GM23338 (cell line): ENCODE results near the gene CLPTM1L. TPM values are rescaled to one million over a fixed set of nuclear protein-coding genes. Genes with fewer than 3 reads are reported as not detected.

Source experiments
- ATAC-seq: fragments of 200-7000 bp; cut with Tn5 transposase; 3 replicates; pipeline ENCODE4 v1.9.1; 2020
- DNase-seq: peaks from one replicate; pipeline ENCODE4 v3.0.0-alpha.2; 2015; ENCODE audit warnings: low spot score
- H2AFZ ChIP-seq: fragments of 200-600 bp; sonication (generic); 2 replicates; pipeline ENCODE4 v1.8.0; 2016; ENCODE audit warnings: antibody characterized with exemption, mild to moderate bottlenecking, moderate library complexity
- H3F3A ChIP-seq: fragments of 200-600 bp; sonication (generic); replicated peaks from 2 replicates; pipeline ENCODE4 v1.8.0; 2017; ENCODE audit warnings: antibody characterized with exemption, mixed run types, low read depth
- H3K27ac ChIP-seq: fragments of 200-600 bp; sonication (generic); 2 replicates; pipeline ENCODE4 v1.6.1; 2016; ENCODE audit warnings: low read depth
- H3K27me3 ChIP-seq: fragments of 200-600 bp; sonication (generic); 2 replicates; pipeline ENCODE4 v1.8.0; 2016; ENCODE audit warnings: mild to moderate bottlenecking, mixed run types, moderate library complexity; ENCODE audit not compliant: insufficient read depth
- H3K36me3 ChIP-seq: fragments of 200-600 bp; sonication (generic); 2 replicates; pipeline ENCODE4 v1.8.0; 2016; ENCODE audit warnings: mild to moderate bottlenecking; ENCODE audit not compliant: insufficient read depth
- H3K4me1 ChIP-seq: fragments of 200-600 bp; sonication (generic); 2 replicates; pipeline ENCODE4 v1.8.0; 2016; ENCODE audit warnings: mild to moderate bottlenecking, moderate library complexity; ENCODE audit not compliant: insufficient read depth
- H3K4me2 ChIP-seq: fragments of 200-600 bp; sonication (generic); 2 replicates; pipeline ENCODE4 v1.7.1; 2017; ENCODE audit warnings: mixed run types
- H3K4me3 ChIP-seq: fragments of 200-600 bp; sonication (generic); 2 replicates; pipeline ENCODE4 v1.6.1; 2016; ENCODE audit warnings: mixed run types
- H3K79me2 ChIP-seq: fragments of 200-600 bp; sonication (generic); replicated peaks from 2 replicates; pipeline ENCODE4 v1.8.0; 2017; ENCODE audit warnings: mild to moderate bottlenecking; ENCODE audit not compliant: insufficient read depth
- H3K9me2 ChIP-seq: fragments of 200-600 bp; sonication (generic); 2 replicates; pipeline ENCODE4 v1.8.0; 2017; ENCODE audit not compliant: insufficient read depth
- H4K20me1 ChIP-seq: fragments of 200-600 bp; sonication (generic); replicated peaks from 2 replicates; pipeline ENCODE4 v1.8.0; 2017; ENCODE audit warnings: mild to moderate bottlenecking; ENCODE audit not compliant: insufficient read depth
- H3K27ac Mint-ChIP-seq: 2 replicates; pipeline ENCODE4 v1.8.0; 2020; ENCODE audit warnings: inconsistent platforms, mild to moderate bottlenecking, moderate library complexity, mixed read lengths
- H3K27me3 Mint-ChIP-seq: 3 replicates; pipeline ENCODE4 v1.8.0; 2022; ENCODE audit warnings: low read depth, mild to moderate bottlenecking, moderate library complexity, mixed read lengths, inconsistent platforms; ENCODE audit not compliant: insufficient read depth, poor library complexity
- H3K36me3 Mint-ChIP-seq: 3 replicates; pipeline ENCODE4 v1.8.0; 2021; ENCODE audit warnings: low read depth, mild to moderate bottlenecking, inconsistent platforms, moderate library complexity, mixed read lengths
- H3K4me1 Mint-ChIP-seq: 3 replicates; pipeline ENCODE4 v1.8.0; 2020; ENCODE audit warnings: mild to moderate bottlenecking, inconsistent platforms, mixed read lengths
- H3K4me3 Mint-ChIP-seq: 3 replicates; pipeline ENCODE4 v1.8.0; 2021; ENCODE audit warnings: moderate library complexity, mild to moderate bottlenecking, inconsistent platforms, mixed read lengths
- H3K9me3 Mint-ChIP-seq: 3 replicates; pipeline ENCODE4 v1.8.0; 2020; ENCODE audit warnings: moderate library complexity, mild to moderate bottlenecking, inconsistent platforms, mixed read lengths
- CREB1 ChIP-seq: fragments of 250-450 bp; sonication (Bioruptor Pico); IDR thresholded peaks from 2 replicates; pipeline ENCODE4 v1.5.0; 2020; ENCODE audit warnings: low read depth, mild to moderate bottlenecking, moderate library complexity
- EZH2 ChIP-seq: fragments of 200-600 bp; sonication (generic); IDR thresholded peaks from one replicate; pipeline ENCODE4 v1.8.0; 2017; ENCODE audit warnings: antibody characterized with exemption, mild to moderate bottlenecking, low read depth; ENCODE audit not compliant: unreplicated experiment
- EZH2phosphoT487 ChIP-seq: fragments of 200-600 bp; sonication (generic); IDR thresholded peaks from one replicate; pipeline ENCODE4 v1.8.1; 2018; ENCODE audit warnings: antibody characterized with exemption; ENCODE audit not compliant: unreplicated experiment
- JUNB ChIP-seq: IDR thresholded peaks from one replicate; pipeline ENCODE4 v1.6.1; 2016; ENCODE audit warnings: antibody characterized with exemption; ENCODE audit not compliant: unreplicated experiment
- NANOG ChIP-seq: IDR thresholded peaks from 2 replicates; pipeline ENCODE4 v1.6.1; 2016; ENCODE audit warnings: antibody characterized with exemption, borderline replicate concordance
- POLR2AphosphoS5 ChIP-seq: IDR thresholded peaks from 2 replicates; pipeline ENCODE4 v1.6.1; 2016; ENCODE audit warnings: antibody characterized with exemption, low read depth
- REST ChIP-seq: IDR thresholded peaks from one replicate; pipeline ENCODE4 v1.6.1; 2018; ENCODE audit warnings: antibody characterized with exemption; ENCODE audit not compliant: unreplicated experiment
- STAT1 ChIP-seq: IDR thresholded peaks from one replicate; pipeline ENCODE4 v1.6.1; 2016; ENCODE audit warnings: antibody characterized with exemption; ENCODE audit not compliant: unreplicated experiment
- ZNF114 ChIP-seq: fragments of 250-450 bp; sonication (Bioruptor Pico); IDR thresholded peaks from 2 replicates; pipeline ENCODE4 v1.5.0; 2020; ENCODE audit warnings: mild to moderate bottlenecking, moderate library complexity
- ZNF331 ChIP-seq: fragments of 250-450 bp; sonication (Bioruptor Pico); IDR thresholded peaks from 2 replicates; pipeline ENCODE4 v1.5.0; 2020; ENCODE audit warnings: low read depth, mild to moderate bottlenecking, moderate library complexity
- ZNF462 ChIP-seq: fragments of 250-450 bp; sonication (Bioruptor Pico); IDR thresholded peaks from 2 replicates; pipeline ENCODE4 v1.5.0; 2020; ENCODE audit warnings: mild to moderate bottlenecking, moderate library complexity
- polyA plus RNA-seq: library from polyadenylated mRNA; unstranded; fragments of >200 nt; fragmentation: Nextera tagmentation; extraction: Ambion mirVana; gene quantifications from 2 replicates; pipeline ENCODE4 v1.2.1, GENCODE V29; 2016
- total RNA-seq: library from RNA; depleted of rRNA; stranded (reverse); fragments of >200 nt; shearing (Covaris generic); gene quantifications from 2 replicates; pipeline ENCODE4 v1.2.3, GENCODE V29; 2014
- TF ChIP-seq, protein P1 (sequence below): IDR thresholded peaks from 2 replicates; pipeline ENCODE4 v1.6.1; 2016; ENCODE audit warnings: antibody characterized with exemption
- TF ChIP-seq, protein P2 (sequence below), 2 experiments: fragments of 200-600 bp in 1 of 2; sonication (generic) in 1 of 2; conservative IDR thresholded peaks; 2 replicates each; pipeline versions ENCODE4 v1.5.1 to v1.6.1; 2016 to 2017; ENCODE audit warnings: antibody characterized with exemption in 2 of 2, low read depth in 2 of 2, mild to moderate bottlenecking in 2 of 2, moderate library complexity in 1 of 2

CLPTM1L gene
- total and polyA plus RNA-seq, 2 experiments from 2014 or later, result 39.9 to 110 TPM

DNA sequence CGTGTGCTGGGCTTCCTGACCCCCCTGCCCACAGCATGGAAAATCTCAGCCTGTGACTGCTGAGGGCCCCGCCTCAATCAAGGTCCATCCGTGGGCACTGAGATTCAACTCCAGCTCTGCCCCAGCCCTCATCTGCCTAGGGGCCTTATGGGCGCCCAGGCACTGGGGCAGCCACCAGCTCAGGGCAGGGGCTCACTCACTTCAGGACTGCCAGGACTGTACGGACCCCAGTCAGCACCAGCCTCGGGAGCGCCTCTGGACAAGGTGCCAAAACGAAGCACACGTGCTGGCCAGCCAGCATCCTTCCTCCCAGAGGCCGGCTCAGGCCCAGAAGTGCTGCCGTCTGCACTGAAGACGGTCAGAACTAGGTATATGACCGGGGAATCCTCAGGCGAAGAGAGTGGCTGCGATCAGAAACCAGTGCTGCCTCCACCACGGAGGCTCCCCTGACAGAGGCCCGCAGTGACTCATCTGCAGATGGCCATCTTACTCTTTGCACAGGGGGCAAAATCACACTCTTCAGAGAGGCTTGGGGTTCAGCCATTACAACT is 19.6 kb downstream of the CLPTM1L start:
- Histone ChIP-seq H3K27ac (0 out of 2 replicates have a peak overlapping the region, but pooled peaks have one; percentile 45), H3K27me3 (no peaks in the 10 kb centered on the region), H3K36me3 (peaks cover 8% of the 10 kb centered on the region; the same call in 1 of the 2 replicates), H3K79me2 (peaks cover 8% of the 10 kb centered on the region; the same call in 1 of the 2 replicates), H3K4me2 (no peak overlapping the region), H3K9me2 (no peaks in the 10 kb centered on the region), H4K20me1 (peaks cover 3% of the 10 kb centered on the region; the same call in 1 of the 2 replicates), H2AFZ (no peak overlapping the region), H3K4me3 (no peak overlapping the region), H3F3A (no peaks in the 10 kb centered on the region), H3K4me1 (no peaks in the 10 kb centered on the region)
- Mint-ChIP-seq H3K4me3 (no peak overlapping the region), H3K9me3 (no peaks in the 10 kb centered on the region; the same call in 1 of the 3 replicates), H3K36me3 (peaks cover 70% of the 10 kb centered on the region), H3K27me3 (peaks cover 13% of the 10 kb centered on the region), H3K27ac (no peak overlapping the region), H3K4me1 (peaks cover 8% of the 10 kb centered on the region; the same call in 1 of the 3 replicates)
- no peak for ATAC-seq
- DNase-seq, result no peak
- no peak for TF ChIP-seq ZNF331 (CRISPR knock-in tag)
- TF ChIP-seq ZNF114 (CRISPR knock-in tag), result no peak
- TF ChIP-seq, protein P1, sequence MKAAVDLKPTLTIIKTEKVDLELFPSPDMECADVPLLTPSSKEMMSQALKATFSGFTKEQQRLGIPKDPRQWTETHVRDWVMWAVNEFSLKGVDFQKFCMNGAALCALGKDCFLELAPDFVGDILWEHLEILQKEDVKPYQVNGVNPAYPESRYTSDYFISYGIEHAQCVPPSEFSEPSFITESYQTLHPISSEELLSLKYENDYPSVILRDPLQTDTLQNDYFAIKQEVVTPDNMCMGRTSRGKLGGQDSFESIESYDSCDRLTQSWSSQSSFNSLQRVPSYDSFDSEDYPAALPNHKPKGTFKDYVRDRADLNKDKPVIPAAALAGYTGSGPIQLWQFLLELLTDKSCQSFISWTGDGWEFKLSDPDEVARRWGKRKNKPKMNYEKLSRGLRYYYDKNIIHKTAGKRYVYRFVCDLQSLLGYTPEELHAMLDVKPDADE, result no peak
- TF ChIP-seq CREB1 (CRISPR knock-in tag), result no peak
- TF ChIP-seq EZH2, result no peak
- TF ChIP-seq STAT1, result no peak
- TF ChIP-seq ZNF462 (CRISPR knock-in tag), result no peak
- no peak for TF ChIP-seq REST
- TF ChIP-seq, protein P2, sequence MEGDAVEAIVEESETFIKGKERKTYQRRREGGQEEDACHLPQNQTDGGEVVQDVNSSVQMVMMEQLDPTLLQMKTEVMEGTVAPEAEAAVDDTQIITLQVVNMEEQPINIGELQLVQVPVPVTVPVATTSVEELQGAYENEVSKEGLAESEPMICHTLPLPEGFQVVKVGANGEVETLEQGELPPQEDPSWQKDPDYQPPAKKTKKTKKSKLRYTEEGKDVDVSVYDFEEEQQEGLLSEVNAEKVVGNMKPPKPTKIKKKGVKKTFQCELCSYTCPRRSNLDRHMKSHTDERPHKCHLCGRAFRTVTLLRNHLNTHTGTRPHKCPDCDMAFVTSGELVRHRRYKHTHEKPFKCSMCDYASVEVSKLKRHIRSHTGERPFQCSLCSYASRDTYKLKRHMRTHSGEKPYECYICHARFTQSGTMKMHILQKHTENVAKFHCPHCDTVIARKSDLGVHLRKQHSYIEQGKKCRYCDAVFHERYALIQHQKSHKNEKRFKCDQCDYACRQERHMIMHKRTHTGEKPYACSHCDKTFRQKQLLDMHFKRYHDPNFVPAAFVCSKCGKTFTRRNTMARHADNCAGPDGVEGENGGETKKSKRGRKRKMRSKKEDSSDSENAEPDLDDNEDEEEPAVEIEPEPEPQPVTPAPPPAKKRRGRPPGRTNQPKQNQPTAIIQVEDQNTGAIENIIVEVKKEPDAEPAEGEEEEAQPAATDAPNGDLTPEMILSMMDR (conservative IDR thresholded peaks at IDR 0.05; ENCODE audit: low read depth in 2 of 2), result no peak
- TF ChIP-seq POLR2AphosphoS5, result no peak
- TF ChIP-seq JUNB, result no peak
- no peak for TF ChIP-seq EZH2phosphoT487
- TF ChIP-seq NANOG, result no peak
